ENCODE results near the gene RYR1.

Gene RYR1

DNA sequence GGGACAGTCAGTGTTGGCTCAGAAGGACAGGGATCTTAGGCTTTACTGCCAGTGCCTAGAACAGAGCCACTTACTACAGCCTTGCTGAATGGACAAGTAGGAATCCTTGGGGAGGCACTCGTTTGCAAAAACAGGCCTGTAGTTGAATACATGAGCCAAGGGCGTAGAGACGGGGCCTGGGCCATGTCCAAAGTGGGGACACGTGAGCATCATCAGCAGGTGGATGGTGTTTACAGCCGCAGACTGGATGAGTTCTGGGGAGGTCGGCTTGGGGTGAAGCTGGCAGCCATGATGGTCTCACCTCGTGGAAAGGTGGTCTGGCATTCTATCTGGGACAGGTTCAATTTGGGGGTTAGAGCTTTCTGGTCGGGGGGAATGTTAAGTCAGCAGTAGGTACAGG lies 17.5 kb downstream of the RYR1 start:
- no peak overlapping the region for H3K4me3 ChIP-seq (ENCODE audit: low read depth, low read length)
- DNase-seq (ENCODE audit: low read depth): no peak
- TF ChIP-seq, protein P1, sequence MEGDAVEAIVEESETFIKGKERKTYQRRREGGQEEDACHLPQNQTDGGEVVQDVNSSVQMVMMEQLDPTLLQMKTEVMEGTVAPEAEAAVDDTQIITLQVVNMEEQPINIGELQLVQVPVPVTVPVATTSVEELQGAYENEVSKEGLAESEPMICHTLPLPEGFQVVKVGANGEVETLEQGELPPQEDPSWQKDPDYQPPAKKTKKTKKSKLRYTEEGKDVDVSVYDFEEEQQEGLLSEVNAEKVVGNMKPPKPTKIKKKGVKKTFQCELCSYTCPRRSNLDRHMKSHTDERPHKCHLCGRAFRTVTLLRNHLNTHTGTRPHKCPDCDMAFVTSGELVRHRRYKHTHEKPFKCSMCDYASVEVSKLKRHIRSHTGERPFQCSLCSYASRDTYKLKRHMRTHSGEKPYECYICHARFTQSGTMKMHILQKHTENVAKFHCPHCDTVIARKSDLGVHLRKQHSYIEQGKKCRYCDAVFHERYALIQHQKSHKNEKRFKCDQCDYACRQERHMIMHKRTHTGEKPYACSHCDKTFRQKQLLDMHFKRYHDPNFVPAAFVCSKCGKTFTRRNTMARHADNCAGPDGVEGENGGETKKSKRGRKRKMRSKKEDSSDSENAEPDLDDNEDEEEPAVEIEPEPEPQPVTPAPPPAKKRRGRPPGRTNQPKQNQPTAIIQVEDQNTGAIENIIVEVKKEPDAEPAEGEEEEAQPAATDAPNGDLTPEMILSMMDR (IDR thresholded peaks at IDR 0.05; ENCODE audit: control insufficient read depth, extremely low read depth, insufficient read depth): no peak

DNA sequence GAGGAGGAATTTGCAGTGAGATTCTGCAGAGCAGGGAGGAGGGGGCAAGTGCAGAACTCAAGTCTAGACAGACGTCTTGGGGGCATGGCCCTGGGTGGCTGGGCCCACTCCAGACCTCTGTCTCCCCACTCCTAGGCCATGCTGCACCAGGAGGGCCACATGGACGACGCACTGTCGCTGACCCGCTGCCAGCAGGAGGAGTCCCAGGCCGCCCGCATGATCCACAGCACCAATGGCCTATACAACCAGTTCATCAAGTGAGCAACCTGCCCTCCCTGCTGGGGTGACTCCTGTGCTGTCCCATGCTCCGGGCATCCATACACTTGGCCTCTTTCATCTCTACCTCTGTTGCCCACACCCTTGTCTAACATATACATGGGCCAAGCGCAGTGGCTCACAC lies 18.1 kb downstream of the RYR1 start:
- H3K4me3 ChIP-seq (ENCODE audit: low read depth, low read length): no peak overlapping the region
- no peak for DNase-seq (ENCODE audit: low read depth)
- TF ChIP-seq, protein P1 (IDR thresholded peaks at IDR 0.05; ENCODE audit: control insufficient read depth, extremely low read depth, insufficient read depth): no peak

DNA sequence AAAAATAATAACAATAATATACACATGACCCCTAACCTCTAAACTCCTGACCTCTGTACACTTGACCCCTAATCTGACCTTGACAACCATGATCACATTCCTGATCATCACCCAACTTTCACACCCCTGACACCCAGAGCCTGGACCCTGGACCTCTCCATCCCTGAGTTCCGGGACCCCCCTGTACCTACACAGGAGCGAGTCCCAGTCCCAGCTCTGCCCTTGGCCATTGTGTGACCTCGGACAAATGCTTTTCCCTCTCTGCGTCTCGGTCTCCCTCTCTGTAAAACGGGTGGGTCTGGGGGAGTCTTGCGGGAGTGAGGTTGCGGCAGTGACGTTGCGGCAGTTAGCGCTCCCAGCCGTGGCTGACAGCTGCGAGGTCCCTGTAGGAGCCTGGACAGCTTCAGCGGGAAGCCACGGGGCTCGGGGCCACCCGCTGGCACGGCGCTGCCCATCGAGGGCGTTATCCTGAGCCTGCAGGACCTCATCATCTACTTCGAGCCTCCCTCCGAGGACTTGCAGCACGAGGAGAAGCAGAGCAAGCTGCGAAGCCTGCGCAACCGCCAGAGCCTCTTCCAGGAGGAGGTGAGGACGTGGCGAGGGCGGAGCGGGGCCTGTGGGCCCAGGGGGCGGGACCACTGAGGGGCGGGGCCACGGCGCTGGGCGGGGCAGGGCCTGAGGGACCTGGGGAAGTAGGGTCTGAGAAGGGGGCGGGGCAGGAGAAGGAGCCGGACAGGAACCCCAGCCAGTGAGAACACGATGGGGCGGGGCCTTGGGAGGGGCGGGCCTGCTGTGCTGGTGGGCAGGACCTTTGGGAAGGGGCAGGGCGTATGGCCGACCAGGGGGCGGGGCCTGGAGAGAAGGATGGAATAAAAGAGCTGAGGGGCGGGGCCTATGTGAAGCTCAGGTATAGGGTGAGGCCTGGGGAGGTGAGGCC lies 19.2 kb downstream of the RYR1 start:
- TF ChIP-seq, protein P1 (IDR thresholded peaks at IDR 0.05; ENCODE audit: control insufficient read depth, extremely low read depth, insufficient read depth): no peak
- H3K4me3 ChIP-seq (ENCODE audit: low read depth, low read length): no peak overlapping the region
- DNase-seq (ENCODE audit: low read depth): no peak

DNA sequence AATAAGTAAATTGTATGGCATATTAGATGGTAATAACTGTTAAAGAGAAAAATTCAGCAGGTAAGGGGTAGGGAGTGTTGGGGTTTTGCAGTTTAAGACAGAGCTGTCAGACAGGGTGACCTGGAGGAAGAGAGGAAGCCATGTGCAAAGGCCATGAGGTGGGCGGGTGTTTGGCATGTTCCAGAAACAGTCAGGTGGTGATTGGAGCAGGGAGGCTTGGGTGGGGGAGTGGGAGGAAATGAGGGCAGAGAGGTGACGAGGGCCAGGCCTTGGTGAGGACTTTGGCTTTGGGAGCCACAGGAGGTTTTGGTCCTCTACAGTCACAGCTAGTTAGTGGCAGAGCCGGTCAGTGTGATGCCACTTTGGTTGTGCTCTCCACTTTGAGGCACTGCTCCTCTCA lies 20.1 kb downstream of the RYR1 start:
- no peak overlapping the region for H3K4me3 ChIP-seq (ENCODE audit: low read depth, low read length)
- DNase-seq (ENCODE audit: low read depth): no peak
- TF ChIP-seq, protein P1 (IDR thresholded peaks at IDR 0.05; ENCODE audit: control insufficient read depth, extremely low read depth, insufficient read depth): no peak

DNA sequence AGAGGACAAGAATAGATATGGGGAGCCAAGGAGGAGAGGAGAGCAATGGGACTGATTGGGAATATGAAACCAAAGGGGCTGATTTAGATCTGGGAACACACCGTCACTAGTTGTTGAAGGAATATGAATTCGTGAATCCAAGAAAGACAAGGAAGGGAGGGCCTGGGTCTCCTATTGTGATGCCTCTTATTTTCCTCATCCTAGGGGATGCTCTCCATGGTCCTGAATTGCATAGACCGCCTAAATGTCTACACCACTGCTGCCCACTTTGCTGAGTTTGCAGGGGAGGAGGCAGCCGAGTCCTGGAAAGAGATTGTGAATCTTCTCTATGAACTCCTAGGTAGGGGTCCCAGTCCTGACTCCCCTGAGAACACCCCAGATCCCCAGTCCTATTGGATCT lies 21.5 kb downstream of the RYR1 start:
- TF ChIP-seq, protein P1 (IDR thresholded peaks at IDR 0.05; ENCODE audit: control insufficient read depth, extremely low read depth, insufficient read depth): no peak
- no peak overlapping the region for H3K4me3 ChIP-seq (ENCODE audit: low read depth, low read length)
- peak; percentile 1 for DNase-seq (ENCODE audit: low read depth)

DNA sequence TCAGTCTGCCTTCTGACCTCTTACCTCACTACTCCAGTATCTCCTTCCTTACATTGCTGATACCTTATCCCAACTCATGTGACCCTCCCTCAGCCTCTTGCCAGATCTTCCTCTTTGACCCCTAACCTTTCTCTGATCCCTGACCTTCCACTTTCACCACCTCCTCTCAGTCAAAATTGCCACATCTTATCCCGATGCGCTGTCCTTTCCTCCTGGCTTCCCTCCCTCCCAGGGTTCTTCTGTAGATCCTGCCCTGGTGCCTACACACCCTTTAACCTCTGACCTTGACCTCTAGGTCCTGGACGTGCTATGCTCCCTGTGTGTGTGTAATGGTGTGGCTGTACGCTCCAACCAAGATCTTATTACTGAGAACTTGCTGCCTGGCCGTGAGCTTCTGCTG lies 23.7 kb downstream of the RYR1 start:
- H3K4me3 ChIP-seq (ENCODE audit: low read depth, low read length): no peak overlapping the region
- TF ChIP-seq, protein P1 (IDR thresholded peaks at IDR 0.05; ENCODE audit: control insufficient read depth, extremely low read depth, insufficient read depth): no peak
- DNase-seq (ENCODE audit: low read depth): no peak
